HG03442 (cell line): ENCODE results near the gene EVPL.
A peak's percentile ranks its signal among the peaks of the same experiment; 100 is the strongest.
"Not testable (repeated sequence)": the region's sequence is repeated elsewhere in the genome, so short reads cannot be mapped to it uniquely, and the experiment has no call there.

Experiments
- ATAC-seq: cut with Tn5 transposase; IDR thresholded peaks from one replicate; pipeline ENCODE4 v1.9.1; 2021; ENCODE audit warnings: mild to moderate bottlenecking, moderate library complexity; ENCODE audit not compliant: unreplicated experiment

The EVPL gene

GRCh38 chr17:76027159-76027839, at the start of gene EVPL:
EVPL (minus strand) TSS chr17:76027306; CDS start chr17:76027198, 108 bp downstream.
- no peak for ATAC-seq

- ATAC-seq, result no peak
Measured at GRCh38 chr17:76076146-76076764, 49.1 kb upstream of the EVPL start.

GRCh38 chr17:76075364-76076145, 48.4 kb upstream of the EVPL start:
- no peak for ATAC-seq

- ATAC-seq, result no peak
Measured at GRCh38 chr17:76074390-76075363, 47.6 kb upstream of the EVPL start, which contains the start of gene GALR2. GALR2 (plus strand) TSS chr17:76074781; CDS start chr17:76074884, 103 bp downstream.

- ATAC-seq, result peak; percentile 75
Measured at GRCh38 chr17:76072148-76072858, 45.2 kb upstream of the EVPL start, which contains the start of gene SRP68. SRP68 (minus strand) TSS chr17:76072517; CDS start chr17:76072491, 26 bp downstream.

- no peak for ATAC-seq
Measured at GRCh38 chr17:76071531-76072147, 44.5 kb upstream of the EVPL start.

- no peak for ATAC-seq
Measured at GRCh38 chr17:76065775-76066174, 38.7 kb upstream of the EVPL start.

- no peak for ATAC-seq
Measured at GRCh38 chr17:76063875-76064546, 36.9 kb upstream of the EVPL start.

GRCh38 chr17:76058264-76058663, 31.2 kb upstream of the EVPL start:
- ATAC-seq, result not testable (repeated sequence)

GRCh38 chr17:76056882-76057281, 29.8 kb upstream of the EVPL start:
- ATAC-seq, result no peak

- no peak for ATAC-seq
Measured at GRCh38 chr17:76054112-76054476, 27.0 kb upstream of the EVPL start.

GRCh38 chr17:76053246-76054111, 26.4 kb upstream of the EVPL start:
- ATAC-seq, result no peak

- ATAC-seq, result no peak
Measured at GRCh38 chr17:76051561-76051960, 24.5 kb upstream of the EVPL start.

GRCh38 chr17:76050538-76051467, 23.7 kb upstream of the EVPL start:
- ATAC-seq, result no peak

- no peak for ATAC-seq
Measured at GRCh38 chr17:76049836-76050537, 22.9 kb upstream of the EVPL start.

- ATAC-seq, result no peak
Measured at GRCh38 chr17:76049239-76049638, 22.1 kb upstream of the EVPL start.
